ENCODE measurements around the gene COX7C.

- no peak for TF ChIP-seq CTCF (IDR thresholded peaks at IDR 0.05)
- no peak for TF ChIP-seq POLR2A (IDR thresholded peaks at IDR 0.05)
These were observed 8.4 kb downstream of the COX7C start for GRCh38 chr5:86626149-86626548.
